Stimulated activated CD8-positive, alpha-beta memory T cell treated with anti-CD3 and anti-CD28 coated beads, Interleukin-4, amount 100 ng/mL, for 1 hour (primary cell): ENCODE results near the gene SSB.
"Not testable (repeated sequence)": the region's sequence is repeated elsewhere in the genome, so short reads cannot be mapped to it uniquely, and the experiment has no call there.

Source experiments
- DNase-seq, 2 donors: peaks; one replicate each; pipeline ENCODE4 v3.0.0-alpha.2; 2020; ENCODE audit warnings: low read depth in 2 of 2, low spot score in 1 of 2

Gene SSB

DNA sequence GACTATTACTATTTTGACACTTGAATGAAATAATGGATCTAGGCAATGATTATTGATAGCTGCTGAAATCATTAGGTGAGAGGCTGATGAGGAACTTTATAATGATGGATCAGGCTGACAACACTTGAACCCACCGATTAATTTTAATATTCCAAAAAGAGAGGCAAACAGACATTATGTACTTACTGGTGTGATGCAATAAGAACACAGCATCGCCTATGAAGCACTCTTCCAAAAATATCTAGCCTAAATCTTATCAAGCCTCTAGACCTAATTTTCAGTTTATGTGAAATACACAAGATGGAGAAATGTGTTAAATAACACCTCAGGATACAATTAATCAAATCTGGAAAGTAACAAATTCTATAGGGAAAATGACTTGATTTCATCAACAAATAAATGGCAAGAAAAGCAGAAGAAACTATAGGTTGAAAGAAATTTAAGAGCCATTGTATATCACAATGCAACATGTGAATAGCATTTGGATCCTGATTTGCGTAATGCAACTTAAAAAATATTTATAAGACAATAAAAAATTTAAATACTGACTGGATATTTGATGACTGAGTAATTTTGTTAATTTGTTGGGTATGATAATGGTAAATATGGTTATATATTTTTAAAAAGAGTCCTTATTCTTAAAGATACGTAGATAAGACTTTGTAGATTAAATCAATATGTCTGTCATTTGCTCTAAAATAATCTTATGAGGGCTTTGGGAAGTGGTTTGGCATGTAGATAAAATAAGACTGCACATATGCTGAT is 17.2 kb upstream of the SSB start:
- no peak for DNase-seq

DNA sequence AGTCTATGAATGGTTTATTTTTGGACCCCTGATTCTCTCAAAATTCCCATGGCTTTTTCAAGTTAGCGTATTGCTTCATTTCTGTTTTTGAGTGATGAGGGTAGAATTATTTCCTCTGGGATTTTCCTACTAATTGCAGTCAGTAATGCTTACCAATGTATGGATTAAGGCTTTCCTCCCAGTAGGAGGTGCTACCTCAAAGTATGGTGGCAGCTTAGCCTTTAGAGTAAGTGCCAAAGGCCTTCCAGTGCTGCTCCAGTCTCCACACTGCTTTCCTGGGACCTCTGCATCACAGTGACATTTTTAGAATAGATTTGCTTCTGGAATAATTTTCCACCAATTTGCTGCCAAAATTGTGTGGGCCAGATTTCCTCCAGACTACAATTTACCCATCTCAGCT is 16.2 kb upstream of the SSB start:
- no peak for DNase-seq

DNA sequence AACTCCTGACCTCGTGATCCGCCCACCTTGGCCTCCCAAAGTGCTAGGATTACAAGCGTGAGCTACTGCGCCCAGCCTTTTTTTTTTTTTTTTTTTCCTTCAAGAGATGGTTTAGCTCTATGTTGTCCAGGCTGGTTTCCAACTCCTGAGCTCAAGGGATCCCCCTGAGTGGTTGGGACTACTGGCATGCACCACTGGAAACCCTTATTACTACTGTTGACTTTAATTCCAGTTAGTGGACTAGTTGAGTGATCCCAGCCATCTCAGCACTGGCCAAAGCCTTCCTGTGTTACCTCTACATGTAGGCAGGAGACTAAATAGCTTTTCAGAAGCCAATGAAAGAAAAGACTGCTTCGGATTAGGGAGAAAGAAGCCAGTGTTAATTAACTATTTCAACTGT is 8.1 kb upstream of the SSB start:
- no peak for DNase-seq

DNA sequence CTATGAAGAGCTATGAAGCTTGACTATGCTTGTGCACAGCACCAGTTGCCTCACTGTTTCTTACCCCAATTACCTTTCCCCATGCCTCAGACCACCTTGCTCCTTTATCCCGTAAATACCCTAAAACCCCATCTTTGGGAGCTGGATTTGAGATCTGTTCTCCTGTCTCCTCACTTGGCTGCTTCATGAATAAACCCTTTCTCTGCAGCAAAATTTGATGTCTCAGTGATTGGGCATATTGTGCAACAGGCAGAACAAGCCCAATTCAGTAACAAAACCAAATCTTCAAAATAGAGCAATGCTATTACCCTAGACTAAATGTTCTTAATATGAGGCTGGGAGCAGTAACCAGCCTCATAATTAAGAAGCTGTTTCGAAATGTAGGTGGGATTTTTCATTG is 3.5 kb upstream of the SSB start:
- no peak for DNase-seq

DNA sequence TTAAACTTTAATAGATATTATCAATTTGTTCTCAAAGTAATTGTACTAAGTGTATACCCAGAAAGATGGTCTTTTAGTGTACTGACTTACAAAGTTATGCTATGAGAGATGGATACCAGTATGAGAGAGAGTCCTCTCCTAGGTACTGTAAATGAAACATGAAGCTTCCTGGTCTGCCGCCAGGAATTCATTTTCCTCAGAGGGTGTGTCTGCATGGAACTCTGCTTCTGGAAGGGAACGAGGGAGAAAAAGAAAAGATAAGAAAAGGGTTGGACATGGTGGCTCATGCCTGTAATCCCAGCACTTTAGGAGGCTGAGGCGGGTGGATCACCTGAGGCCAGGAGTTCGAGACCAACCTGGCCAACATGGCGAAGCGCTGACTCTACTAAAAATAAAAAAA is 2.2 kb upstream of the SSB start:
- DNase-seq: no peak

DNA sequence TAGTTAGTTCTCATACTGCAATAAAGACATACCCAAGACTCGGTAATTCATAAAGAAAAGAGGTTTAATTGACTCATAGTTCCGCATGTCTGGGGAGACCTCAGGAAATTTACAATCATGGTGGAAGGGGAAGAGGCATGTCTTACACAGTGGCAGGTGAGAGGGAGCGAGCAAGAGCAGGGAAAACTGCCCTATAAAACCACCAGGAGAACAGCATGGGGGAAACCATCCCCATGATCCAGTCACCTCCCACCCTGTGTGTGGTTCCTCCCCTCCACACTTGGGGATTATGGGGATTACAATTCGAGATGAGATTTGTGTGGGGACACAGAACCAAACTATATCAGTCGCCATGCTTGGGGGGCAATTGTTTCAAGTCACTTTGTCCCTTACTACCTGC is 1.1 kb upstream of the SSB start:
- no peak for DNase-seq

DNA sequence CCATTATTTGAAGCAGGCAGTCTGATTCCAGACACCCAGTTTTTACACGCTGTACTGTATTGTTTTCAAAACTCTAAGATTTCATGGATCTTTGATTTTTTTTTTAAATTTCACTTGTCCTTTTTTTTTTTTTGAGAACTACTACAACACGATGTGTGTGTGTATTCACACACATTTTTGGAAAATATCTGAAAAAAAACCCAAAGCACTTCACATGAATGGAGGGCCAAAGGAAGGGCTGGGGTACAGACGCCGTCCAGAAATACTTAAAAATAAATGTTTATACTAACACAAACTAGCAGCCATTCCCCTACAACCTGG is 314 bp upstream of the SSB start:
- DNase-seq: no peak

DNA sequence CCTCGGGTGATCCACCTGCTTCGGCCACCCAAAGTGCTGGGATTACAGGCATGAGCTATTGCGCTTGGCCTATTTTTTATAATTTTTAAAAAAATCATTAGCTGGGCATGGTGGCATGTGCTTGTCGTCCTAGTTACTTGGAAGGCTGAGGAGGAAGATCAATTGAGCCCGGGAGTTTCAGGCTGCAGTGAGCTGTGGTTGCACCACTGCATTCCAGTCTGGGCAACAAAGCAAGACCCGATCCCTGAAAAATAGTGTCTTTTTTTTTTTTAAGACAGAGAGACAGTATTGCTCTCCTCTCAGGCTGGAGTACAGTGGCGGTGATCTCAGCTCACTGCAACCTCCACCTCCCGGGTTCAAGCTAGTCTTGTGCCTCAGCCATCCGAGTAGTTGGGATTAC is 4.8 kb downstream of the SSB start:
- DNase-seq: no peak

DNA sequence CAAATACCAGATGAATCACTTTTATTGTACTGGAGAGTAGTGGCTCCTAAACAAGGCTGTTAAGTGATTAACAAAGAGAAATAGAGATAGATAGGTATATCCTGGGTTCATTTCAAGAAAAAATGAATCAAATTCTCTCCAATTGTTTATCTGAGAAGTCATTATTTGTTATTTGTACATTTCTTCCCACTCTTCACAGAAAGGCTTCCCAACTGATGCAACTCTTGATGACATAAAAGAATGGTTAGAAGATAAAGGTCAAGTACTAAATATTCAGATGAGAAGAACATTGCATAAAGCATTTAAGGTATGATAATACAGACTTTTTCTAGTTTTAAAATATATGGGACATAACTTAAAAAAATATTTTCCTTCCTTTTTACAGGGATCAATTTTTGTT is 7.9 kb downstream of the SSB start:
- DNase-seq: no peak

DNA sequence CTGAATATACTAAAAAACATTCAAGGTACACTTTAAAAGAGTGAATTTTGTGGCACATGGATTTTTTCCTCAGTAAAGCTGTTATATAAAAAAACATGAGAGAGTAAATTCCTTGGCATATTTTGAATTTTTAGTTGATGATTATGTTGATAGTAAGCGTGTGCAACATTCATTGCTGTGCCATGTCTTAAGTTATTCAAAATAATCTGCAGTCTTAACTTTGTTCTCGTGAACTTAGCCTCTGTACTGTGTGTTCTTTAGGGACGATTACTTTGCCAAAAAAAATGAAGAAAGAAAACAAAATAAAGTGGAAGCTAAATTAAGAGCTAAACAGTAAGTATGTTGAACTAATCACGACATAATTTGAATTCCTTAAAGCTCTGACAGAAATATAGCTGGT is 9.6 kb downstream of the SSB start:
- DNase-seq: no peak

DNA sequence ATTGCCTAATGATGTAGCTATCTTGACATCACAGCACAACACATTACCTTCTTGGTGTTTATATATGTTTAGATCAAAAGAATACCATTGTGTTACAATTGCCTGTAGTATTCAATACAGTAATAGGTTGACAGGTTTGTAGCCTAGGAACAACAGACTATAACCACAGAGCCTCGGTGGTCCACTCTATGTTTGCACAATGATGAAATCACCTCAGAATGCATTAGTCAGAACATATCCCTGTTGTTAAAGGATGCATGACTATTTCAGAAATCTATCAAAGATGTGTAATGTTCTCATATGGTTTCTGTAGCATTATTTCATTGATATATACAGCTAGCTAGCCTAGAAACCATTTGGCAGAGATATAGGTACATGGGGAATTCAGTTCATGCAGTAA is 17.2 kb downstream of the SSB start:
- no peak for DNase-seq

DNA sequence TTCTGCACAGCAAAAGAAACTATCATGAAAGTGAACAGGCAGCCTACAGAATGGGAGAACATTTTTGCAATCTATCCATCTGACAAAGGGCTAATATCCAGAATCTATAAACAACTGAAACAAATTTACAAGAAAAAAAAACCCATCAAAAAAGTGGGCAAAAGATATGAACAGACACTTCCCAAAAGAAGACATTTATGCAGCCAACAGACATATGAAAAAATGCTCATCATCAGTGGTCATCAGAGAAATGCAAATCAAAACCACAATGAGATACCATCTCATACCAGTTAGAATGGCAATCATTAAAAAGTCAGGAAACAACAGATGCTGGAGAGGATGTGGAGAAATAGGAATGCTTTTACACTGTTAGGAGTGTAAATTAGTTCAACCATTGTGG is 18.3 kb downstream of the SSB start:
- not testable (repeated sequence) for DNase-seq

DNA sequence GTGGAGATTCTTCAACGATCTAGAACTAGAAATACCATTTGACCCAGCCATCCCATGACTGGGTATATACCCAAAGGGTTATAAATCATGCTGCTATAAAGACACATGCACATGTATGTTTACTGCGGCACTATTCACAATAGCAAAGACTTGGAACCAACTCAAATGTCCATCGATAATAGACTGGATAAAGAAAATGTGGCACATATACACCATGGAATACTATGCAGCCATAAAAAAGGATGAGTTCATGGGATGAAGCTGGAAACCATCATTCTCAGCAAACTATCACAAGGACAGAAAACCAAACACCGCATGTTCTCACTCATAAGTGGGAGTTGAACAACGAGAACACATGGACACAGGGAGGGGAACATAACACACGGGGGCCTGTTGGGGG is 18.7 kb downstream of the SSB start:
- DNase-seq: not testable (repeated sequence)

DNA sequence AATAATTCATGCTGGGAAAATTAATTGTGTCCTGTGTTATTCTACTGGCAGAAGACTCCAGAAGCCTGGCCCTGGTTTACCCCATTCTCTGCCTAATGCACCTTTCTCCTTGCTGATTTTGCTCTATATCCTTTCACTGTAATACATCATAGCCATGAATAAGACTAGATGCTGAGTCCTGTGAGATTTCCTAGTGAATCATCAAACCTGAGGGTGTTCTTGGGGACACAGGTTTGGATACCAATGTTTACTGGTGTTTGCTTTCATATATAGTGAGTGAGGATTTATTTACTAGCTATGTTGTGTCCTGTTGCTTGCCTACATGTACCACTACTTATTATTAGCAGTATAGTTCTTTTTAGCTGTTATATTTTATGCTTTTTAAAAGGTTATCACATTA is 19.6 kb downstream of the SSB start:
- DNase-seq: no peak

DNA sequence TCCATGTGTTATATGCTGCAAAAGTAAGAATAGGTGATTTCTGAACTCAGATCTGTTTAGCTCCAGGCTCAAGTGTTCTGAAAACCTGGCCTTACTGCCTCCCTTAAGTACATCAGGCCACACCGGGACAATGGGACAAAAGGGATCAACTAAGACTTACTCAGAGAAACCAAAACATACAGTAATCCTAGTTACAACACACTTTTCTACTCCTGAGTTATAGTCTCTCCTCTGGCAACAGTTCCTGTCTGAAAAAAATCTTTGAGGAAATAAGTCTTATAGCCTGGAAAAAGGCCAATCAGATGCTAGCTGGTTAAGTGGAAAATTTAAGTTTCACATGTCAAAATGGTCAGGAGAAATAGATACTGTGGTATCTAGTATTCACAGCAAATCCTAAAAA is 20.4 kb downstream of the SSB start:
- DNase-seq: no peak

DNA sequence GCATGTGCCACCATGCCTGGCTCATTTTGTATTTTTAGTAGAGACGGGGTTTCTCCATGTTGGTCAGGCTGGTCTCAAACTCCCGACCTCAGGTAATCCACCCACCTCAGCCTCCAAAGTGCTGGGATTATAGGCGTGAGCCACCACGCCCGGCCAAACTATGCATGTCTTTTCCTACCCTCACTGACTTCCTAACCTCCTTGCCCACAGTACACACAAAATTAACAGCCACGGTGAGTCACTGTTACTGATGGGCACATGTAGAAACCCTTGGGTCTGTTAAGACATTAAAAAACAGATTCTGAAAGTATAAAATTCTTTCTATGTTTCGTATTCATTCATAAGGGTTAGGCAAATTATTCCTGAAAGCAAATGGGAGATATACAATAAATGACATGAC is 21.4 kb downstream of the SSB start:
- DNase-seq: not testable (repeated sequence)

DNA sequence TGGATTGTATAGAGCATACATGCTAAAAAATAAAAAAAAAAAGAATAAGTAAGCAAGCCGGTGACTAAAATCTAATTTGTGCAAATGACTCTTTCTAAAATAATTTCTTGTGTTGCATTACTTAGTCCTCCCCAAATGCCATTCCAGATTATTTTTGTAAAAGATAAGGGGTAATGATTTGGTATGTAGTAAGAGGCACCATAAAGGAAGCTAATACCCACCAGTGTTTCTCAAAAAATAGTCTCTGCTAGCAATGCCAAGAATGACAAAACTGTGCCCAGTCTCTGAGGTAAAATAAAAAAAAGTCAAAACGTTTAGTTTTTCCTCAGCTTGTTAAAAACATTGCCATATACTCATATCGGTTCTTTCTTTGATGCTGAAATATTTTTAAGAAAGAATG is 23.4 kb downstream of the SSB start:
- no peak for DNase-seq

DNA sequence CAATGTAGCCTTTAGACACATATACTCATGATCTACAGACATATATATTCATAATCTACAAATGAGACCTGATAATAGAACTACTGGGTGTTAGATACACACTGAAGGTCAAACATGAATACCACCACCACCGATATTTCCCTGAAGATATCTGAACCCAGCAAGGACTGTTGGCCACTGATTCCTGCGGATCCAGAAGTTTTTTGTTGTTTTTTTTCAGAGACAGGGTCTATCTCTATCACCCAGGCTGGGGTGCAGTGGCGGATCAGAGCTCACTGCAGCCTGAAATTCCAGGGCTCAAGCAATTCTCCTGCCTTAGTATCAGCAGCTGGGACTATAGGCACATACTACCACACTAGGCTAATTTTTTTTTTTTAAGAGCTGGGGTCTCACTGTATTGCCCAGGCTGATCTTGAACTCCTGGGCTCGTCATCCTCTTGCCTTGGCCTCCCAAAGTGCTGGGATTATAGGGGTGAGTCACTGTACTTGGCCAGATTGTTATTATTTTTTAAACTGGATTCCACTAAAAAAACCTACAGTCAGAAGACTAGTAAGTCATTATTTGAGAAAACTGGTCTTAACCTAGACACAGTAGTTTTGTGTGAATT is 24.2 kb downstream of the SSB start:
- no peak for DNase-seq

DNA sequence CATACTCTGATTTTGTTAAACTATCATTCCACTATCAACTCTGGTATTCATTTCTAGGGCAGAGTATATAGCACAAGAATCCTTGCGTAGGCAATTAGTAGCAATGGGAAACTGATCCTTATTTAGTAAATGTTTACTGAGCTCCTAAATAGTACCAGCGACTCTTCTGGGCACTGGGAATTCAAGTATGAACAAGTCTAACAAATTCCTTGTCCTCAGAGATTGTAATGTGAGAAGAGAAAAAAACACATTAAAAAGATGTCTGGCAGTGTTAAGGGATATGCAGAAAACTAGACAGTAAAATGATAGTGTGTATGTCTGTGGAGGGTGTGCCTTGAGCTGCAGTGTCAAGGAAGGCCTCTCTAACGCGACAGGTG is 25.3 kb downstream of the SSB start:
- DNase-seq: no peak

DNA sequence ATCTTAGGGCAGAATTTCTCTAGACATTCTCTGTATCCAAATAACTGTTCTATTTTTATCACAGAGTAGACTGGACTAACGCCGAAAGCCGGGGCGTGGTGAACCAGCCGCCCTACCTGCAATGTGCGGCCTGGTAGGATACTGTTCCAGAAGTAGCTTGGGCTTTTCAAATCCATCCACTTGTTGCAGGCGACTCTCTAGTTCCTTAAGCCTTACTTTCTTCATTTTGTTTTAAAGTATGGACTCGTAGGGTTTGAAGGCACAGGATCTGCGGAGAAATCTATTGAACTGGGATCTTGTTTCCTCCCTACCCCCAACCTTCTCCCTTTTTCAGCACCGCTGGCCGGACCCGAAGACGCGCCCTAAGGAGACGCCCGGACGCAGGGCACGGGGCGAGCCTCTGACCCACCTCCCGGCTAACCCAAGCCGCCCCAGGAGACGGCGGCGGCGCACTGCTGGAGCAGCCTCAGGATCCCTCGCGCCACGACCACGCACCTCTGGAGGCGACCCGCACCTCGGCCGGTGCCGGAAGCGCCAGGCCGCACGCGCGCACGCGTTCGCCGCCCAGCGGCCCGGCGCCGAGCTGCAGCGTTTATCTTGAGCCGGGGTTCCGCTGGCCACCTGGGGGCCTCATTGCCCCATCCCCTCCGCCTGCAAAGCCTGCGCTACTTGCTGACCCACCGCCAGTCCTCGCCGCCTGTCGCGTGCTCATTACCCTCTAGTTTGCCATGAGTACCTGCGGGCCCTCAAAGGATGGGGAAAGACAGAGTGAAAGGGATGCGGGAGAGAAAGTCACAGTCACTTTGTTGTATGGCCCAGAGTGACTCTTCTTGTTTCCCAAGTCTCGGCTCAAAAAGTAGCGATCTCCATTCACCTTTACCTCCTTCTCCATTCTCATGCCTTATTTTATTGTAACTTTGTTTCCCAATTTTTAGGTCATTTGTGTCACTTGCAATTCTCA is 26.0 kb downstream of the SSB start, which contains the start of gene METTL5:
TSS of gene METTL5 (minus strand) at position 533 of the 961 bp plus-strand sequence. CDS start at position 225, 308 bp downstream.
- DNase-seq: peak; percentile 37 to 61

DNA sequence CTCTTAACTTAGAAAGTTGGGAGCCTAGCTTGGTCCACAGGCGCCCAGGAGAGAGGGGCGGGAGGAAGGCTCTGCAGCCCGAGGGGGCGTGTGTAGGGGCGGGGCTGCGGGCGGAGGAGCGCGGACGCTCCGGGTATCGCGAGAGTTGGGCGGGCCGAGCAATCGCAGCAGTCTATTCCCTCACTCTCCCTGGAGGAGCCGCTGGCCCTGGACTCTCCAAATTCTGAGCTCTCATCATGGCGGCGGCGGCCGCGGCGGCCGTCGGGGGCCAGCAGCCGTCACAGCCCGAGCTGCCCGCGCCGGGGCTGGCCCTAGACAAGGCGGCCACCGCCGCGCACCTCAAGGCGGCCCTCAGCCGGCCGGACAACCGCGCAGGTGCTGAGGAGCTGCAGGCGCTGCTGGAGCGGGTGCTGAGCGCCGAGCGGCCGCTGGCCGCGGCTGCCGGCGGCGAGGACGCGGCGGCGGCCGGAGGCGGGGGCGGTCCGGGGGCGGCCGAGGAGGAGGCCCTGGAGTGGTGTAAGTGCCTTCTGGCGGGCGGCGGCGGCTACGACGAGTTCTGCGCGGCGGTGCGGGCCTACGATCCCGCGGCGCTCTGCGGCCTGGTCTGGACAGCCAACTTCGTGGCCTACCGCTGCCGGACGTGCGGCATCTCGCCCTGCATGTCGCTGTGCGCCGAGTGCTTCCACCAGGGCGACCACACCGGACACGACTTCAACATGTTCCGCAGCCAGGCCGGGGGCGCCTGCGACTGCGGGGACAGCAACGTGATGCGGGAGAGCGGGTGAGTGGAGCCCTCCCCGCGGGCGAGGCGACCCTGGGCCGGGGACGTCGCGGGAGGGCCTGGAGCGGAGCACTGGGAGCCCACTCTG is 28.8 kb downstream of the SSB start, which contains the start of gene UBR3:
TSS of gene UBR3 (plus strand) at position 183 of the 869 bp plus-strand sequence. CDS start at position 237, 54 bp downstream.
- peak; percentile 68 to 74 for DNase-seq
